ENCODE results near the gene FLVCR2.

The FLVCR2 gene

GRCh38 chr14:75667099-75667765 is 88.8 kb downstream of the FLVCR2 start:
- DNase-seq (ENCODE audit: low read depth): no peak

DNA sequence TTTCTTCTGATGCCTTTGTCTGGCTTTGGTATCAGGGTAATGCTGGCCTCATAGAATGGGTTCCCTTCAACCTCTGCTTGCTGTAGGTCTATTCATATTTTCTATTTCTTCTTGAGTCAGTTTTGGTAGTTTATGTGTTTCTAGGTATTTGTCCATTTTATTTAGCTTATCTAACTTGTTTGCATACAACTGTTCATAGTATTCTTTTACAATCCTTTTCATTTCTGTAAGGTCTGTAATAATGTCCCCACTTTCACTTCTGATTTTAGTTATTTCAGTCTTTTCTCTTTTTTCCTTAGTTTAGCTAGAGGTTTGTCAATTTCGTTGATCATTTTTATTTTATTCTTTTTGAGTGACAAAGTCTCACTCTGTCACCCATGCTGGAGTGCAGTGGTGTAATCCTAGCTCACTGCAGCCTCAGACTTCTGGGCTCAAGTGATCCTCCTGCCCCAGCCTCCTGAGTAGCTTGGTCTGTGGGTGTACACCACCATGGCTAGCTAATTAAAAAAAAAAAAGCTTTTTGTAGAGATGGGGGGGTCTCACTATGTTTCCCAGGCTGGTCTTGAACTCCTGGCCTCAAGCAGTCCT is 94.3 kb downstream of the FLVCR2 start:
- DNase-seq (ENCODE audit: low read depth): no peak
- no peak for TF ChIP-seq CTCF (IDR thresholded peaks at IDR 0.05; ENCODE audit: control insufficient read depth, extremely low read depth, insufficient read depth)
- H3K4me3 ChIP-seq (ENCODE audit: low read depth, low read length): no peak overlapping the region

More at GRCh38 chr14:75667099-75667765, 88.8 kb downstream of the FLVCR2 start:
- no peak overlapping the region for H3K4me3 ChIP-seq (ENCODE audit: low read depth, low read length)
- no peak for TF ChIP-seq CTCF (IDR thresholded peaks at IDR 0.05; ENCODE audit: control insufficient read depth, extremely low read depth, insufficient read depth)

DNA sequence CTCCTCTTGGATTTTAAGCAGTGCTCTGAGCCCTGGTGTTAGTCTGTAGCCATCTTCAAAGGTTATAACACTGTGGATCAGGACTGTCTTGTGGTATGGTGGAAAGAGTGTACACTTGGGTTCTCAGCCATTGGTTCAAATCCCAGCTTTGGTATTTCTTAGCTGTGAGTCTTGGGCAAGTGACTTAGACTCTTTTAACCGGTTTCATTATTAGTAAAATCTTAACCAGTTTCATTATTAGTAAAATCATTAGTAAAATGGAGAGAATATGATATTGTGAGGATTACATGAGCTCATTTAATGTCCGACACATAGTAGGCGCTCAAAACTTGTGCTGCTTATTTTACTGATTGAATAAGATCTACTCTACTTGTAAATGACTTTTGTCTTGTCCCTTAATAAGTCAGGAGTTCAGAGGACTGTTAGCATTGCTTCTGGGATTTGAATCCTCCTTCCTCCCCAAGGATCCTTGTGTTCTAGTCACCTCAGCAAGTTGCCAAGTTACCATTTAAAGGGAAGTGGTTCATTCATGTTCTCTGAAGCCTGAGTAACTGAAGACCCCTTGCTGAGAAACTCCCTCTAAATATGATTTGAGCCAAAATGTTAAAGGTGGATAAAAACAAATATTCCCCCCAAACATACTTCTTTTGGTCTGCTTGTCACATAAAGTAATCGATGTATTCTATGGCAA is 95.1 kb downstream of the FLVCR2 start:
- H3K4me3 ChIP-seq (ENCODE audit: low read depth, low read length): no peak overlapping the region
- TF ChIP-seq CTCF (IDR thresholded peaks at IDR 0.05; ENCODE audit: control insufficient read depth, extremely low read depth, insufficient read depth): no peak
- DNase-seq (ENCODE audit: low read depth): no peak

GRCh38 chr14:75675265-75675960 is 97.0 kb downstream of the FLVCR2 start:
- no peak overlapping the region for H3K4me3 ChIP-seq (ENCODE audit: low read depth, low read length)
- no peak for TF ChIP-seq CTCF (IDR thresholded peaks at IDR 0.05; ENCODE audit: control insufficient read depth, extremely low read depth, insufficient read depth)
- DNase-seq (ENCODE audit: low read depth): no peak

- TF ChIP-seq CTCF (IDR thresholded peaks at IDR 0.05; ENCODE audit: control insufficient read depth, extremely low read depth, insufficient read depth): no peak
- DNase-seq (ENCODE audit: low read depth): no peak
- H3K4me3 ChIP-seq (ENCODE audit: low read depth, low read length): no peak overlapping the region
These were observed 107.5 kb downstream of the FLVCR2 start for GRCh38 chr14:75685910-75686309.

DNA sequence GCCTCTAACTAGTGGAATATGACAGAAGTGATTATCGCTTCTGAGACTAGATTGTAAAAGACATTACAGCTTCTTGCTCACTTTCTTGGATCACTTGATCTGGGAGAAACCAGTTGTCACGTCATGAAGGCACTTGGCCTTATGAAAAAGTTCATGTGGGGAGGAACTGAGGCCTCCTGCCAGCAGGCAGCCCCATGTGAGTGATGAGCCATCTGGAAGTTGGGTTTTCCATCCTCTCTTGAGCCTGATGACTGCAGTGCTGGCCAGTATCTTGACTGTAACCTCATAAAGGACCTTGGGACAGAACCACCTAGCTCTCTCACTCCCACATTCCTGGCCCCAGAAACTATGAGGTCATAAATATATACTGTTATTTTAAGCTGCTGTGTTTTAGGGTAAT is 110.6 kb downstream of the FLVCR2 start:
- no peak overlapping the region for H3K4me3 ChIP-seq (ENCODE audit: low read depth, low read length)
- DNase-seq (ENCODE audit: low read depth): no peak
- no peak for TF ChIP-seq CTCF (IDR thresholded peaks at IDR 0.05; ENCODE audit: control insufficient read depth, extremely low read depth, insufficient read depth)
